ENCODE results near the gene ARHGAP42.

The ARHGAP42 gene

GRCh38 chr11:100928426-100928825 is 241.3 kb downstream of the ARHGAP42 start:
- Mint-ChIP-seq H3K9me3 (no peaks in the 10 kb centered on the region), H3K4me1 (ENCODE audit: low read depth) (no peaks in the 10 kb centered on the region), H3K36me3 (ENCODE audit: low read depth) (no peaks in the 10 kb centered on the region), H3K27ac (no peak overlapping the region), H3K4me3 (no peak overlapping the region), H3K27me3 (no peaks in the 10 kb centered on the region)
- intact Hi-C loops (cut with micrococcal nuclease), result no loop called here

GRCh38 chr11:100929377-100929776 is 242.3 kb downstream of the ARHGAP42 start:
- Mint-ChIP-seq H3K9me3 (no peaks in the 10 kb centered on the region), H3K27me3 (no peaks in the 10 kb centered on the region), H3K4me3 (no peak overlapping the region), H3K4me1 (ENCODE audit: low read depth) (no peaks in the 10 kb centered on the region), H3K36me3 (ENCODE audit: low read depth) (no peaks in the 10 kb centered on the region), H3K27ac (no peak overlapping the region)
- intact Hi-C loops (cut with micrococcal nuclease), result no loop called here

- Mint-ChIP-seq H3K4me3 (no peak overlapping the region), H3K27ac (no peak overlapping the region), H3K9me3 (no peaks in the 10 kb centered on the region), H3K27me3 (no peaks in the 10 kb centered on the region), H3K36me3 (ENCODE audit: low read depth) (no peaks in the 10 kb centered on the region), H3K4me1 (ENCODE audit: low read depth) (no peaks in the 10 kb centered on the region)
- intact Hi-C loops (cut with micrococcal nuclease), result loop anchor here (1.0 kb wide), 1 partner anchor 354 kb away; no protein-coding TSS in a partner anchor
These were observed 243.2 kb downstream of the ARHGAP42 start for GRCh38 chr11:100930185-100930778.

GRCh38 chr11:100932474-100933100 is 245.5 kb downstream of the ARHGAP42 start:
- no peaks in the 10 kb centered on the region for H3K27me3 Mint-ChIP-seq

GRCh38 chr11:100936781-100937180 is 249.7 kb downstream of the ARHGAP42 start:
- intact Hi-C loops (cut with micrococcal nuclease), result no loop called here
- Mint-ChIP-seq H3K36me3 (ENCODE audit: low read depth) (no peaks in the 10 kb centered on the region), H3K4me1 (ENCODE audit: low read depth) (no peaks in the 10 kb centered on the region), H3K27ac (no peak overlapping the region), H3K4me3 (no peak overlapping the region), H3K27me3 (no peaks in the 10 kb centered on the region), H3K9me3 (no peaks in the 10 kb centered on the region)

More at GRCh38 chr11:100932474-100933100, 245.5 kb downstream of the ARHGAP42 start:
- Mint-ChIP-seq H3K36me3 (ENCODE audit: low read depth) (no peaks in the 10 kb centered on the region), H3K4me1 (ENCODE audit: low read depth) (no peaks in the 10 kb centered on the region), H3K4me3 (no peak overlapping the region), H3K27ac (no peak overlapping the region), H3K9me3 (no peaks in the 10 kb centered on the region)
- intact Hi-C loops (cut with micrococcal nuclease), result no loop called here

GRCh38 chr11:100939571-100939970 is 252.5 kb downstream of the ARHGAP42 start:
- intact Hi-C loops (cut with micrococcal nuclease), result no loop called here
- Mint-ChIP-seq H3K36me3 (ENCODE audit: low read depth) (no peaks in the 10 kb centered on the region), H3K27ac (no peak overlapping the region), H3K4me1 (ENCODE audit: low read depth) (no peaks in the 10 kb centered on the region), H3K4me3 (no peak overlapping the region), H3K27me3 (no peaks in the 10 kb centered on the region), H3K9me3 (no peaks in the 10 kb centered on the region)

- no peak overlapping the region for H3K27ac Mint-ChIP-seq
- H3K27me3 Mint-ChIP-seq, result no peaks in the 10 kb centered on the region
These were observed 253.0 kb downstream of the ARHGAP42 start for GRCh38 chr11:100940111-100940510.

GRCh38 chr11:100941033-100941432 is 253.9 kb downstream of the ARHGAP42 start:
- Mint-ChIP-seq H3K4me3 (no peak overlapping the region), H3K27ac (no peak overlapping the region), H3K9me3 (no peaks in the 10 kb centered on the region), H3K27me3 (no peaks in the 10 kb centered on the region), H3K36me3 (ENCODE audit: low read depth) (no peaks in the 10 kb centered on the region), H3K4me1 (ENCODE audit: low read depth) (no peaks in the 10 kb centered on the region)
- intact Hi-C loops (cut with micrococcal nuclease), result no loop called here

More at GRCh38 chr11:100940111-100940510, 253.0 kb downstream of the ARHGAP42 start:
- Mint-ChIP-seq H3K9me3 (no peaks in the 10 kb centered on the region), H3K36me3 (ENCODE audit: low read depth) (no peaks in the 10 kb centered on the region), H3K4me3 (no peak overlapping the region), H3K4me1 (ENCODE audit: low read depth) (no peaks in the 10 kb centered on the region)
- intact Hi-C loops (cut with micrococcal nuclease), result no loop called here

- no peaks in the 10 kb centered on the region for H3K4me1 Mint-ChIP-seq (ENCODE audit: low read depth)
- no peaks in the 10 kb centered on the region for H3K36me3 Mint-ChIP-seq (ENCODE audit: low read depth)
- no peak overlapping the region for H3K4me3 Mint-ChIP-seq
- H3K27ac Mint-ChIP-seq, result no peak overlapping the region
- no peaks in the 10 kb centered on the region for H3K27me3 Mint-ChIP-seq
- intact Hi-C loops (cut with micrococcal nuclease), result no loop called here
- no peaks in the 10 kb centered on the region for H3K9me3 Mint-ChIP-seq
These were observed 254.9 kb downstream of the ARHGAP42 start for GRCh38 chr11:100942016-100942415.

GRCh38 chr11:100948936-100949335 is 261.8 kb downstream of the ARHGAP42 start:
- Mint-ChIP-seq H3K4me1 (ENCODE audit: low read depth) (no peaks in the 10 kb centered on the region), H3K27me3 (no peaks in the 10 kb centered on the region), H3K36me3 (ENCODE audit: low read depth) (no peaks in the 10 kb centered on the region), H3K27ac (no peak overlapping the region), H3K9me3 (no peaks in the 10 kb centered on the region), H3K4me3 (no peak overlapping the region)
- intact Hi-C loops (cut with micrococcal nuclease), result no loop called here

- no peaks in the 10 kb centered on the region for H3K9me3 Mint-ChIP-seq
- no peak overlapping the region for H3K27ac Mint-ChIP-seq
- no peak overlapping the region for H3K4me3 Mint-ChIP-seq
- no peaks in the 10 kb centered on the region for H3K27me3 Mint-ChIP-seq
- intact Hi-C loops (cut with micrococcal nuclease), result no loop called here
- H3K36me3 Mint-ChIP-seq (ENCODE audit: low read depth), result no peaks in the 10 kb centered on the region
- no peaks in the 10 kb centered on the region for H3K4me1 Mint-ChIP-seq (ENCODE audit: low read depth)
These were observed 262.4 kb downstream of the ARHGAP42 start for GRCh38 chr11:100949443-100949842.

GRCh38 chr11:100955318-100955717 is 268.2 kb downstream of the ARHGAP42 start:
- H3K9me3 Mint-ChIP-seq, result no peaks in the 10 kb centered on the region
- H3K36me3 Mint-ChIP-seq (ENCODE audit: low read depth), result no peaks in the 10 kb centered on the region

GRCh38 chr11:100956351-100956750 is 269.3 kb downstream of the ARHGAP42 start:
- H3K4me1 Mint-ChIP-seq (ENCODE audit: low read depth), result no peaks in the 10 kb centered on the region
- H3K27ac Mint-ChIP-seq, result no peak overlapping the region
- H3K9me3 Mint-ChIP-seq, result no peaks in the 10 kb centered on the region
- no peaks in the 10 kb centered on the region for H3K27me3 Mint-ChIP-seq
- intact Hi-C loops (cut with micrococcal nuclease), result no loop called here
- H3K4me3 Mint-ChIP-seq, result no peak overlapping the region
- no peaks in the 10 kb centered on the region for H3K36me3 Mint-ChIP-seq (ENCODE audit: low read depth)

More at GRCh38 chr11:100955318-100955717, 268.2 kb downstream of the ARHGAP42 start:
- Mint-ChIP-seq H3K4me3 (no peak overlapping the region), H3K27ac (no peak overlapping the region), H3K4me1 (ENCODE audit: low read depth) (no peaks in the 10 kb centered on the region), H3K27me3 (no peaks in the 10 kb centered on the region)
- intact Hi-C loops (cut with micrococcal nuclease), result no loop called here

GRCh38 chr11:100957499-100957898 is 270.4 kb downstream of the ARHGAP42 start:
- no peaks in the 10 kb centered on the region for H3K36me3 Mint-ChIP-seq (ENCODE audit: low read depth)
- H3K27me3 Mint-ChIP-seq, result no peaks in the 10 kb centered on the region
- H3K9me3 Mint-ChIP-seq, result no peaks in the 10 kb centered on the region
- H3K4me1 Mint-ChIP-seq (ENCODE audit: low read depth), result no peaks in the 10 kb centered on the region
- H3K4me3 Mint-ChIP-seq, result no peak overlapping the region
- intact Hi-C loops (cut with micrococcal nuclease), result no loop called here
- H3K27ac Mint-ChIP-seq, result no peak overlapping the region

- Mint-ChIP-seq H3K36me3 (ENCODE audit: low read depth) (no peaks in the 10 kb centered on the region), H3K4me1 (ENCODE audit: low read depth) (no peaks in the 10 kb centered on the region), H3K27me3 (no peaks in the 10 kb centered on the region), H3K27ac (no peak overlapping the region), H3K4me3 (no peak overlapping the region), H3K9me3 (no peaks in the 10 kb centered on the region)
- intact Hi-C loops (cut with micrococcal nuclease), result no loop called here
These were observed 274.5 kb downstream of the ARHGAP42 start for GRCh38 chr11:100961633-100962032.

Data from dendritic cell treated with granulocyte-macrophage colony-stimulating factor and Interleukin-4, amounts not matched to agents 40 ng/mL and 50 ng/mL, for 4 days (primary cell).